ENCODE results near the gene CLDN25.

GRCh38 chr11:113752932-113753331 is 26.7 kb upstream of the CLDN25 start:
- no peak for TF ChIP-seq EZH2 (IDR thresholded peaks at IDR 0.05; ENCODE audit: insufficient read depth, poor library complexity, severe bottlenecking)
- TF ChIP-seq EZH2phosphoT487 (IDR thresholded peaks at IDR 0.05; ENCODE audit: insufficient read depth, low read depth): no peak
